Left cardiac atrium (tissue), 4 donors: ENCODE results near the gene OSBPL6. TPM values are rescaled to one million over a fixed set of nuclear protein-coding genes. Genes with fewer than 3 reads are reported as not detected.
"Not testable (repeated sequence)": the region's sequence is repeated elsewhere in the genome, so short reads cannot be mapped to it uniquely, and the experiment has no call there.

ENCODE experiments used
- ATAC-seq, 2 donors: fragments of 200-7000 bp; cut with Tn5 transposase; one replicate each; pipeline ENCODE4 v1.9.1; 2020; ENCODE audit warnings: mild to moderate bottlenecking in 2 of 2, moderate library complexity in 2 of 2
- DNase-seq: peaks from one replicate; pipeline ENCODE4 v3.0.0-alpha.2; 2020
- intact Hi-C, 2 donors: fragments of 100-400 bp; cut with DNase I; formaldehyde crosslinking; loops; one replicate each; pipeline versions ENCODE4 v1.14.1 to v1.15.1; 2022 to 2023
- total RNA-seq, 2 donors: library from RNA; stranded (reverse); fragmentation: NEBNext Ultra II Directional; extraction: Animal tissue kit (Norgen Biotek cat#: 25700); gene quantifications; one replicate each; pipeline ENCODE4 v1.2.1, GENCODE V29; 2021
- donor health status: DM: no; HTN: yes; CAD: no.
- donor health status: DM: no; HTN: yes; CAD: no; lungs with severe emphysema.
- donor health status: DM: yes; HTN: yes; CAD: no.
- donor health status: Dilated cardiomyopathy.

The OSBPL6 gene
- total RNA-seq, 2 donors from 2014 or later = 7.0 to 12.2 TPM

GRCh38 chr2:178317811-178318210, 123.5 kb downstream of the OSBPL6 start:
- ATAC-seq (no peak), DNase-seq (no peak)
- intact Hi-C loops = no loop called here

GRCh38 chr2:178320011-178320585, 125.8 kb downstream of the OSBPL6 start:
- intact Hi-C loops = no loop called here
- ATAC-seq (no peak), DNase-seq (no peak)

- ATAC-seq (no peak), DNase-seq (no peak)
- intact Hi-C loops = no loop called here
Observed at GRCh38 chr2:178322068-178322467, 127.8 kb downstream of the OSBPL6 start.

- DNase-seq, ATAC-seq, intact Hi-C loops: not testable (repeated sequence)
Observed at GRCh38 chr2:178323331-178323730, 129.0 kb downstream of the OSBPL6 start.

- no peak for DNase-seq
- intact Hi-C loops = no loop called here
- no peak for ATAC-seq
Observed at GRCh38 chr2:178324077-178324476, 129.8 kb downstream of the OSBPL6 start.

- intact Hi-C loops = no loop called here
- no peak for DNase-seq
- no peak for ATAC-seq
Observed at GRCh38 chr2:178325268-178325667, 131.0 kb downstream of the OSBPL6 start.

GRCh38 chr2:178327516-178327915, 133.2 kb downstream of the OSBPL6 start:
- ATAC-seq = no peak
- intact Hi-C loops = no loop called here
- no peak for DNase-seq

- ATAC-seq (peak in 1 of 2 donors; percentile 21), DNase-seq (no peak)
- intact Hi-C loops = no loop called here
Observed at GRCh38 chr2:178328037-178328436, 133.7 kb downstream of the OSBPL6 start.

GRCh38 chr2:178330175-178331017, 136.1 kb downstream of the OSBPL6 start:
- DNase-seq = no peak
- intact Hi-C loops = no loop called here
- ATAC-seq = no peak

GRCh38 chr2:178331474-178332432, 137.4 kb downstream of the OSBPL6 start:
- DNase-seq (no peak), ATAC-seq (no peak)
- intact Hi-C loops = no loop called here

GRCh38 chr2:178333851-178334250, 139.5 kb downstream of the OSBPL6 start:
- DNase-seq (no peak), ATAC-seq (no peak)
- intact Hi-C loops = no loop called here

- ATAC-seq (no peak), DNase-seq (no peak)
- intact Hi-C loops = no loop called here
Observed at GRCh38 chr2:178335230-178335629, 140.9 kb downstream of the OSBPL6 start.

GRCh38 chr2:178344121-178344520, 149.8 kb downstream of the OSBPL6 start:
- intact Hi-C loops = no loop called here
- ATAC-seq (no peak), DNase-seq (no peak)

GRCh38 chr2:178345951-178346350, 151.6 kb downstream of the OSBPL6 start:
- no peak for DNase-seq
- intact Hi-C loops = no loop called here
- ATAC-seq = no peak

GRCh38 chr2:178350051-178350450, 155.7 kb downstream of the OSBPL6 start:
- no peak for DNase-seq
- ATAC-seq = no peak
- intact Hi-C loops = no loop called here

- ATAC-seq, DNase-seq, intact Hi-C loops: not testable (repeated sequence)
Observed at GRCh38 chr2:178357704-178358103, 163.4 kb downstream of the OSBPL6 start.

- ATAC-seq (no peak), DNase-seq (no peak)
- intact Hi-C loops = no loop called here
Observed at GRCh38 chr2:178359192-178359912, 165.0 kb downstream of the OSBPL6 start.

GRCh38 chr2:178361588-178361987, 167.3 kb downstream of the OSBPL6 start:
- intact Hi-C loops = no loop called here
- DNase-seq = no peak
- ATAC-seq = no peak

GRCh38 chr2:178363252-178363651, 168.9 kb downstream of the OSBPL6 start:
- intact Hi-C loops = no loop called here
- no peak for ATAC-seq

More at GRCh38 chr2:178363252-178363651, 168.9 kb downstream of the OSBPL6 start:
- DNase-seq = no peak
